Measurements from ENCODE around the gene LHFPL3.

Gene LHFPL3

GRCh38 chr7:104371216-104371979 lies 43.0 kb downstream of the LHFPL3 start:
- DNase-seq: no peak

- no peak for DNase-seq
Measured at GRCh38 chr7:104371980-104372357, 43.6 kb downstream of the LHFPL3 start.

- no peak for DNase-seq
Measured at GRCh38 chr7:104382616-104383015, 54.2 kb downstream of the LHFPL3 start.

GRCh38 chr7:104386943-104387342 lies 58.5 kb downstream of the LHFPL3 start:
- no peak for DNase-seq

- DNase-seq: no peak
Measured at GRCh38 chr7:104388222-104388621, 59.8 kb downstream of the LHFPL3 start.

- no peak for DNase-seq
Measured at GRCh38 chr7:104395162-104395561, 66.8 kb downstream of the LHFPL3 start.

GRCh38 chr7:104397442-104397841 lies 69.0 kb downstream of the LHFPL3 start:
- no peak for DNase-seq

- no peak for DNase-seq
Measured at GRCh38 chr7:104408371-104408770, 80.0 kb downstream of the LHFPL3 start.

GRCh38 chr7:104410742-104411141 lies 82.3 kb downstream of the LHFPL3 start:
- no peak for DNase-seq

- DNase-seq: no peak
Measured at GRCh38 chr7:104412911-104413310, 84.5 kb downstream of the LHFPL3 start.

GRCh38 chr7:104414216-104414615 lies 85.8 kb downstream of the LHFPL3 start:
- DNase-seq: no peak

- DNase-seq: no peak
Measured at GRCh38 chr7:104415700-104416099, 87.3 kb downstream of the LHFPL3 start.

- no peak for DNase-seq
Measured at GRCh38 chr7:104416866-104417393, 88.5 kb downstream of the LHFPL3 start.

- DNase-seq: no peak
Measured at GRCh38 chr7:104431930-104432329, 103.5 kb downstream of the LHFPL3 start.

- DNase-seq: no peak
Measured at GRCh38 chr7:104434129-104434528, 105.7 kb downstream of the LHFPL3 start.

GRCh38 chr7:104442481-104442880 lies 114.1 kb downstream of the LHFPL3 start:
- no peak for DNase-seq

- no peak for DNase-seq
Measured at GRCh38 chr7:104444017-104444416, 115.6 kb downstream of the LHFPL3 start.

- no peak for DNase-seq
Measured at GRCh38 chr7:104445393-104445792, 117.0 kb downstream of the LHFPL3 start.

GRCh38 chr7:104450861-104451260 lies 122.5 kb downstream of the LHFPL3 start:
- DNase-seq: no peak

GRCh38 chr7:104453190-104453589 lies 124.8 kb downstream of the LHFPL3 start:
- DNase-seq: no peak

- DNase-seq: no peak
Measured at GRCh38 chr7:104458875-104459274, 130.5 kb downstream of the LHFPL3 start.

- no peak for DNase-seq
Measured at GRCh38 chr7:104469166-104469820, 140.9 kb downstream of the LHFPL3 start.

- DNase-seq: no peak
Measured at GRCh38 chr7:104480529-104480928, 152.1 kb downstream of the LHFPL3 start.

- no peak for DNase-seq
Measured at GRCh38 chr7:104482362-104483037, 154.1 kb downstream of the LHFPL3 start.

All from central memory CD4-positive, alpha-beta T cell (primary cell).